ENCODE data around the gene SAMD14. TPM values are rescaled to one million over a fixed set of nuclear protein-coding genes. Genes with fewer than 3 reads are reported as not detected.

Gene SAMD14
- total and polyA plus RNA-seq, 2 experiments from 2014 or later = 0.70 to 4.7 TPM

DNA sequence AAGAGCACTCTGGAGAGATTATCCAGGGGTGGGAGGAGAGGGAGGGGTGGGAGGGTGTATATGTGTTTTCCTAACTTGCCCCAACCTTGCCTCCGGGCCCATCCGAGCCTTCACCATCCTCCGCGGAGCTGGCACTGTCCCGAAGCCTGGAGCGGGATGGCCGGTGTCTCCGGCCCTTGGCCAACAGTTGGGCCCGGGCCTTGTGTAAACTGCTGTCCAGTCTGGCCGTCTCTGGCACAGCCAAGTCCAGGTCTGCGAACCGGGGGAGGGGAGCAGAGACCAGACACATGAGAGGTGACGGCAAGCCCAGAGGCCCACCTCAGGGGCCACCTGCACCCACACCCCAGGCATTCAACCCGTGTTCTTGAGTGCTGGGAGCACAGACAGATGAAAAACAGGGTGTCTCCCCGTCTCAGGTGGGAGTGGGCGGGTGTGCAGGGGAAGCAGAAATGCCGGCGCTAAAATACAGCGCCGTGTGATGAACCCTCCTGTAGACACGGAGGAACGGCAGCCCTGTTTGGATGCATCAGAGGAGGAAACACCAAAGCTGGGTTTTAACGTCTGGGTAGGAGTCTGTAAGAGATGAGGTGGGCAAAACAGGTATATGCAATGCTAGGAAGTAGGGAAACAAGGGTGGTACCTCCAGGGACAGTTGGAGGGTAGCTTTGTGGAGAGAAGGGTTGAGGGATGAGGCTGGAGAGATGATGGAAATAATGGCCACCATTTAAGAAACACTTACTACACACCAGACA, 11.7 kb downstream of the SAMD14 start:
- no peaks in the 10 kb centered on the region for H3K79me2 ChIP-seq (replicated peaks; ENCODE audit: insufficient read depth)
- no peaks in the 10 kb centered on the region for H3K36me3 ChIP-seq (ENCODE audit: insufficient read depth)
- H3K4me1 ChIP-seq (ENCODE audit: insufficient read depth) = peaks cover 15% of the 10 kb centered on the region; the same call in 1 of the 2 replicates
- ATAC-seq (no peak), DNase-seq (ENCODE audit: low spot score) (no peak)
- H3K4me2 ChIP-seq = peak overlapping the region; percentile 78; the same call in 1 of the 2 replicates
- H3K27ac ChIP-seq (ENCODE audit: low read depth) = no peak overlapping the region
- no peak overlapping the region for H3K27ac Mint-ChIP-seq
- no peak overlapping the region for H2AFZ ChIP-seq
- H3K27me3 ChIP-seq (ENCODE audit: insufficient read depth) = peaks cover 44% of the 10 kb centered on the region
- TF ChIP-seq POLR2AphosphoS5 (IDR thresholded peaks at IDR 0.05; ENCODE audit: low read depth) = no peak
- TF ChIP-seq, protein P1, sequence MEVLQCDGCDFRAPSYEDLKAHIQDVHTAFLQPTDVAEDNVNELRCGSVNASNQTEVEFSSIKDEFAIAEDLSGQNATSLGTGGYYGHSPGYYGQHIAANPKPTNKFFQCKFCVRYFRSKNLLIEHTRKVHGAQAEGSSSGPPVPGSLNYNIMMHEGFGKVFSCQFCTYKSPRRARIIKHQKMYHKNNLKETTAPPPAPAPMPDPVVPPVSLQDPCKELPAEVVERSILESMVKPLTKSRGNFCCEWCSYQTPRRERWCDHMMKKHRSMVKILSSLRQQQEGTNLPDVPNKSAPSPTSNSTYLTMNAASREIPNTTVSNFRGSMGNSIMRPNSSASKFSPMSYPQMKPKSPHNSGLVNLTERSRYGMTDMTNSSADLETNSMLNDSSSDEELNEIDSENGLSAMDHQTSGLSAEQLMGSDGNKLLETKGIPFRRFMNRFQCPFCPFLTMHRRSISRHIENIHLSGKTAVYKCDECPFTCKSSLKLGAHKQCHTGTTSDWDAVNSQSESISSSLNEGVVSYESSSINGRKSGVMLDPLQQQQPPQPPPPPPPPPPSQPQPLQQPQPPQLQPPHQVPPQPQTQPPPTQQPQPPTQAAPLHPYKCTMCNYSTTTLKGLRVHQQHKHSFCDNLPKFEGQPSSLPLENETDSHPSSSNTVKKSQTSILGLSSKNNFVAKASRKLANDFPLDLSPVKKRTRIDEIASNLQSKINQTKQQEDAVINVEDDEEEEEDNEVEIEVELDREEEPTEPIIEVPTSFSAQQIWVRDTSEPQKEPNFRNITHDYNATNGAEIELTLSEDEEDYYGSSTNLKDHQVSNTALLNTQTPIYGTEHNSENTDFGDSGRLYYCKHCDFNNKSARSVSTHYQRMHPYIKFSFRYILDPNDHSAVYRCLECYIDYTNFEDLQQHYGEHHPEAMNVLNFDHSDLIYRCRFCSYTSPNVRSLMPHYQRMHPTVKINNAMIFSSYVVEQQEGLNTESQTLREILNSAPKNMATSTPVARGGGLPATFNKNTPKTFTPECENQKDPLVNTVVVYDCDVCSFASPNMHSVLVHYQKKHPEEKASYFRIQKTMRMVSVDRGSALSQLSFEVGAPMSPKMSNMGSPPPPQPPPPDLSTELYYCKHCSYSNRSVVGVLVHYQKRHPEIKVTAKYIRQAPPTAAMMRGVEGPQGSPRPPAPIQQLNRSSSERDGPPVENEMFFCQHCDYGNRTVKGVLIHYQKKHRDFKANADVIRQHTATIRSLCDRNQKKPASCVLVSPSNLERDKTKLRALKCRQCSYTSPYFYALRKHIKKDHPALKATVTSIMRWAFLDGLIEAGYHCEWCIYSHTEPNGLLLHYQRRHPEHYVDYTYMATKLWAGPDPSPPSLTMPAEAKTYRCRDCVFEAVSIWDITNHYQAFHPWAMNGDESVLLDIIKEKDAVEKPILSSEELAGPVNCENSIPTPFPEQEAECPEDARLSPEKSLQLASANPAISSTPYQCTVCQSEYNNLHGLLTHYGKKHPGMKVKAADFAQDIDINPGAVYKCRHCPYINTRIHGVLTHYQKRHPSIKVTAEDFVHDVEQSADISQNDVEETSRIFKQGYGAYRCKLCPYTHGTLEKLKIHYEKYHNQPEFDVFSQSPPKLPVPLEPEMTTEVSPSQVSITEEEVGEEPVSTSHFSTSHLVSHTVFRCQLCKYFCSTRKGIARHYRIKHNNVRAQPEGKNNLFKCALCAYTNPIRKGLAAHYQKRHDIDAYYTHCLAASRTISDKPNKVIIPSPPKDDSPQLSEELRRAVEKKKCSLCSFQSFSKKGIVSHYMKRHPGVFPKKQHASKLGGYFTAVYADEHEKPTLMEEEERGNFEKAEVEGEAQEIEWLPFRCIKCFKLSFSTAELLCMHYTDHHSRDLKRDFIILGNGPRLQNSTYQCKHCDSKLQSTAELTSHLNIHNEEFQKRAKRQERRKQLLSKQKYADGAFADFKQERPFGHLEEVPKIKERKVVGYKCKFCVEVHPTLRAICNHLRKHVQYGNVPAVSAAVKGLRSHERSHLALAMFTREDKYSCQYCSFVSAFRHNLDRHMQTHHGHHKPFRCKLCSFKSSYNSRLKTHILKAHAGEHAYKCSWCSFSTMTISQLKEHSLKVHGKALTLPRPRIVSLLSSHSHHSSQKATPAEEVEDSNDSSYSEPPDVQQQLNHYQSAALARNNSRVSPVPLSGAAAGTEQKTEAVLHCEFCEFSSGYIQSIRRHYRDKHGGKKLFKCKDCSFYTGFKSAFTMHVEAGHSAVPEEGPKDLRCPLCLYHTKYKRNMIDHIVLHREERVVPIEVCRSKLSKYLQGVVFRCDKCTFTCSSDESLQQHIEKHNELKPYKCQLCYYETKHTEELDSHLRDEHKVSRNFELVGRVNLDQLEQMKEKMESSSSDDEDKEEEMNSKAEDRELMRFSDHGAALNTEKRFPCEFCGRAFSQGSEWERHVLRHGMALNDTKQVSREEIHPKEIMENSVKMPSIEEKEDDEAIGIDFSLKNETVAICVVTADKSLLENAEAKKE (CRISPR knock-in tag; IDR thresholded peaks at IDR 0.05) = no peak
- TF ChIP-seq, protein P2, sequence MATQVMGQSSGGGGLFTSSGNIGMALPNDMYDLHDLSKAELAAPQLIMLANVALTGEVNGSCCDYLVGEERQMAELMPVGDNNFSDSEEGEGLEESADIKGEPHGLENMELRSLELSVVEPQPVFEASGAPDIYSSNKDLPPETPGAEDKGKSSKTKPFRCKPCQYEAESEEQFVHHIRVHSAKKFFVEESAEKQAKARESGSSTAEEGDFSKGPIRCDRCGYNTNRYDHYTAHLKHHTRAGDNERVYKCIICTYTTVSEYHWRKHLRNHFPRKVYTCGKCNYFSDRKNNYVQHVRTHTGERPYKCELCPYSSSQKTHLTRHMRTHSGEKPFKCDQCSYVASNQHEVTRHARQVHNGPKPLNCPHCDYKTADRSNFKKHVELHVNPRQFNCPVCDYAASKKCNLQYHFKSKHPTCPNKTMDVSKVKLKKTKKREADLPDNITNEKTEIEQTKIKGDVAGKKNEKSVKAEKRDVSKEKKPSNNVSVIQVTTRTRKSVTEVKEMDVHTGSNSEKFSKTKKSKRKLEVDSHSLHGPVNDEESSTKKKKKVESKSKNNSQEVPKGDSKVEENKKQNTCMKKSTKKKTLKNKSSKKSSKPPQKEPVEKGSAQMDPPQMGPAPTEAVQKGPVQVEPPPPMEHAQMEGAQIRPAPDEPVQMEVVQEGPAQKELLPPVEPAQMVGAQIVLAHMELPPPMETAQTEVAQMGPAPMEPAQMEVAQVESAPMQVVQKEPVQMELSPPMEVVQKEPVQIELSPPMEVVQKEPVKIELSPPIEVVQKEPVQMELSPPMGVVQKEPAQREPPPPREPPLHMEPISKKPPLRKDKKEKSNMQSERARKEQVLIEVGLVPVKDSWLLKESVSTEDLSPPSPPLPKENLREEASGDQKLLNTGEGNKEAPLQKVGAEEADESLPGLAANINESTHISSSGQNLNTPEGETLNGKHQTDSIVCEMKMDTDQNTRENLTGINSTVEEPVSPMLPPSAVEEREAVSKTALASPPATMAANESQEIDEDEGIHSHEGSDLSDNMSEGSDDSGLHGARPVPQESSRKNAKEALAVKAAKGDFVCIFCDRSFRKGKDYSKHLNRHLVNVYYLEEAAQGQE (IDR thresholded peaks at IDR 0.05; ENCODE audit: unreplicated experiment) = no peak
- TF ChIP-seq ZNF114 (CRISPR knock-in tag; IDR thresholded peaks at IDR 0.05) = no peak
- TF ChIP-seq, protein P3, sequence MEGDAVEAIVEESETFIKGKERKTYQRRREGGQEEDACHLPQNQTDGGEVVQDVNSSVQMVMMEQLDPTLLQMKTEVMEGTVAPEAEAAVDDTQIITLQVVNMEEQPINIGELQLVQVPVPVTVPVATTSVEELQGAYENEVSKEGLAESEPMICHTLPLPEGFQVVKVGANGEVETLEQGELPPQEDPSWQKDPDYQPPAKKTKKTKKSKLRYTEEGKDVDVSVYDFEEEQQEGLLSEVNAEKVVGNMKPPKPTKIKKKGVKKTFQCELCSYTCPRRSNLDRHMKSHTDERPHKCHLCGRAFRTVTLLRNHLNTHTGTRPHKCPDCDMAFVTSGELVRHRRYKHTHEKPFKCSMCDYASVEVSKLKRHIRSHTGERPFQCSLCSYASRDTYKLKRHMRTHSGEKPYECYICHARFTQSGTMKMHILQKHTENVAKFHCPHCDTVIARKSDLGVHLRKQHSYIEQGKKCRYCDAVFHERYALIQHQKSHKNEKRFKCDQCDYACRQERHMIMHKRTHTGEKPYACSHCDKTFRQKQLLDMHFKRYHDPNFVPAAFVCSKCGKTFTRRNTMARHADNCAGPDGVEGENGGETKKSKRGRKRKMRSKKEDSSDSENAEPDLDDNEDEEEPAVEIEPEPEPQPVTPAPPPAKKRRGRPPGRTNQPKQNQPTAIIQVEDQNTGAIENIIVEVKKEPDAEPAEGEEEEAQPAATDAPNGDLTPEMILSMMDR (conservative IDR thresholded peaks at IDR 0.05; ENCODE audit: low read depth in 2 of 2) = no peak
- no peak for TF ChIP-seq EZH2phosphoT487 (IDR thresholded peaks at IDR 0.05; ENCODE audit: unreplicated experiment)
- TF ChIP-seq JUNB (IDR thresholded peaks at IDR 0.05; ENCODE audit: unreplicated experiment) = no peak
- no peak for TF ChIP-seq CREB1 (CRISPR knock-in tag; IDR thresholded peaks at IDR 0.05; ENCODE audit: low read depth)
- TF ChIP-seq ZNF331 (CRISPR knock-in tag; IDR thresholded peaks at IDR 0.05; ENCODE audit: low read depth) = no peak
- no peak for TF ChIP-seq EZH2 (IDR thresholded peaks at IDR 0.05; ENCODE audit: low read depth, unreplicated experiment)
- no peak for TF ChIP-seq NANOG (IDR thresholded peaks at IDR 0.05; ENCODE audit: borderline replicate concordance)
- TF ChIP-seq, protein P4, sequence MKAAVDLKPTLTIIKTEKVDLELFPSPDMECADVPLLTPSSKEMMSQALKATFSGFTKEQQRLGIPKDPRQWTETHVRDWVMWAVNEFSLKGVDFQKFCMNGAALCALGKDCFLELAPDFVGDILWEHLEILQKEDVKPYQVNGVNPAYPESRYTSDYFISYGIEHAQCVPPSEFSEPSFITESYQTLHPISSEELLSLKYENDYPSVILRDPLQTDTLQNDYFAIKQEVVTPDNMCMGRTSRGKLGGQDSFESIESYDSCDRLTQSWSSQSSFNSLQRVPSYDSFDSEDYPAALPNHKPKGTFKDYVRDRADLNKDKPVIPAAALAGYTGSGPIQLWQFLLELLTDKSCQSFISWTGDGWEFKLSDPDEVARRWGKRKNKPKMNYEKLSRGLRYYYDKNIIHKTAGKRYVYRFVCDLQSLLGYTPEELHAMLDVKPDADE (IDR thresholded peaks at IDR 0.05) = no peak
- TF ChIP-seq STAT1 (IDR thresholded peaks at IDR 0.05; ENCODE audit: unreplicated experiment) = no peak
- no peak overlapping the region for H3K4me3 ChIP-seq
- H4K20me1 ChIP-seq (replicated peaks; ENCODE audit: insufficient read depth) = no peaks in the 10 kb centered on the region
- H3K27me3 Mint-ChIP-seq (ENCODE audit: insufficient read depth, low read depth, poor library complexity) = peaks cover 43% of the 10 kb centered on the region
- H3K9me3 Mint-ChIP-seq = no peaks in the 10 kb centered on the region
- no peaks in the 10 kb centered on the region for H3K9me2 ChIP-seq (ENCODE audit: insufficient read depth)
- H3F3A ChIP-seq (replicated peaks; ENCODE audit: low read depth) = peaks cover 6% of the 10 kb centered on the region; the same call in 1 of the 2 replicates
- peaks cover 4% of the 10 kb centered on the region; the same call in 2 of the 3 replicates for H3K36me3 Mint-ChIP-seq (ENCODE audit: low read depth)
- peaks cover 31% of the 10 kb centered on the region for H3K4me1 Mint-ChIP-seq
- peak overlapping the region; percentile 65; the same call in 1 of the 3 replicates for H3K4me3 Mint-ChIP-seq

All from GM23338 (cell line).